Gastrocnemius medialis (tissue), 4 donors: ENCODE data around the gene RUNX3.

ENCODE experiments used
- CTCF ChIP-seq, 5 experiments: fragments of 450-650 bp in 3 of 5; fragments of 200-600 bp in 2 of 5; sonication (generic) in 2 of 5; IDR thresholded peaks in 4 of 5; conservative IDR thresholded peaks in 1 of 5; 1 replicate in 4 of 5; 2 replicates in 1 of 5; pipeline ENCODE4 v1.5.1; 2016 to 2019; ENCODE audit warnings: antibody characterized with exemption in 5 of 5, mild to moderate bottlenecking in 3 of 5, moderate library complexity in 3 of 5
- POLR2A ChIP-seq, 2 donors: fragments of 450-650 bp; IDR thresholded peaks; one replicate each; pipeline ENCODE4 v1.6.1; 2017; ENCODE audit warnings: antibody characterized with exemption in 2 of 2, mild to moderate bottlenecking in 2 of 2, moderate library complexity in 2 of 2

GRCh38 chr1:24874611-24875234 lies 55.4 kb downstream of the RUNX3 start:
- TF ChIP-seq POLR2A (IDR thresholded peaks at IDR 0.05) (no peak), CTCF (IDR thresholded peaks at IDR 0.05 in 4 of 5, conservative IDR thresholded peaks at IDR 0.05 in 1 of 5) (no peak)
